B cell (primary cell): ENCODE data around the gene ARID3A.

ENCODE experiments used
- EZH2 ChIP-seq: IDR thresholded peaks from 2 replicates; pipeline ENCODE4 v1.6.1; 2012; ENCODE audit warnings: borderline replicate concordance, low read depth, mild to moderate bottlenecking, moderate library complexity, low read length; ENCODE audit not compliant: insufficient read depth, poor library complexity, severe bottlenecking
- TF ChIP-seq, protein P1 (sequence below): fragments of 200-600 bp; IDR thresholded peaks from one replicate; pipeline ENCODE4 v1.8.0; 2022; ENCODE audit warnings: antibody characterized with exemption, mild to moderate bottlenecking

DNA sequence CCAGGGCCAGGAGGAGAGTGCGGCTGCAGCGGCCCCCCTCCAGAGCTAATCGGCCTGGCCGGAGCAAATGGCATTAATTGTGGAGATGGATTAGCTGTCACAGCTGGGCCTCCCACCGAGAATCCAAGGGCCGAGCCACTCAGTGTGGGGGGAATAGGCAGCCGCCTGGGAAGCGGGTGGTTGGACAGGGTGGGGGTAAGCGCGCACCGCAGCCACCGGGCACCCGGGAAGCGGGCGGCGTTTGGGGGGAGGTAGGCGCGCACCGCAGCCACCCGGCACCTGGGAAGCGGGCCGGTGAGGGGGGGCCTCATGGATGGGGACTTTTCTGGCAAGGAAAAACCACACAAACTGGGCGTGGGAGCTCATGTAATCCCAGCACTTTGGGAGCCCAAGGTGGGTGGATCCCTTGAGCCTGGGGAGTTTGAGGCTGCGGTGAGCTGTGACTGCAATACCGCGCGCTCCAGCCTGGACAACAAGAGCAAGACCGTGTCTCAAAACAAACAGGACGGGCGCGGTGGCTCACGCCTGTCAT, 22.5 kb upstream of the ARID3A start:
- TF ChIP-seq, protein P1, sequence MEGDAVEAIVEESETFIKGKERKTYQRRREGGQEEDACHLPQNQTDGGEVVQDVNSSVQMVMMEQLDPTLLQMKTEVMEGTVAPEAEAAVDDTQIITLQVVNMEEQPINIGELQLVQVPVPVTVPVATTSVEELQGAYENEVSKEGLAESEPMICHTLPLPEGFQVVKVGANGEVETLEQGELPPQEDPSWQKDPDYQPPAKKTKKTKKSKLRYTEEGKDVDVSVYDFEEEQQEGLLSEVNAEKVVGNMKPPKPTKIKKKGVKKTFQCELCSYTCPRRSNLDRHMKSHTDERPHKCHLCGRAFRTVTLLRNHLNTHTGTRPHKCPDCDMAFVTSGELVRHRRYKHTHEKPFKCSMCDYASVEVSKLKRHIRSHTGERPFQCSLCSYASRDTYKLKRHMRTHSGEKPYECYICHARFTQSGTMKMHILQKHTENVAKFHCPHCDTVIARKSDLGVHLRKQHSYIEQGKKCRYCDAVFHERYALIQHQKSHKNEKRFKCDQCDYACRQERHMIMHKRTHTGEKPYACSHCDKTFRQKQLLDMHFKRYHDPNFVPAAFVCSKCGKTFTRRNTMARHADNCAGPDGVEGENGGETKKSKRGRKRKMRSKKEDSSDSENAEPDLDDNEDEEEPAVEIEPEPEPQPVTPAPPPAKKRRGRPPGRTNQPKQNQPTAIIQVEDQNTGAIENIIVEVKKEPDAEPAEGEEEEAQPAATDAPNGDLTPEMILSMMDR: no peak
- no peak for TF ChIP-seq EZH2
